Mucosa of rectum (tissue), 2 donors: ENCODE data around the gene CRYBB1.

ENCODE experiments used
- H3K27ac ChIP-seq, 2 donors: one replicate each; pipeline ENCODE4 v1.7.0; 2013; ENCODE audit warnings: inconsistent platforms in 2 of 2, low read depth in 2 of 2, low read length in 2 of 2
- H3K27me3 ChIP-seq, 2 donors: one replicate each; pipeline ENCODE4 v1.7.0; 2013; ENCODE audit warnings: low read length in 2 of 2; ENCODE audit not compliant: control insufficient read depth in 2 of 2, insufficient read depth in 2 of 2
- H3K36me3 ChIP-seq, 2 donors: one replicate each; pipeline ENCODE4 v1.7.0; 2013; ENCODE audit warnings: low read length in 2 of 2; ENCODE audit not compliant: control insufficient read depth in 2 of 2, insufficient read depth in 2 of 2
- H3K4me1 ChIP-seq, 2 donors: one replicate each; pipeline ENCODE4 v1.7.0; 2013; ENCODE audit warnings: low read length in 2 of 2, mild to moderate bottlenecking in 1 of 2; ENCODE audit not compliant: control insufficient read depth in 2 of 2, insufficient read depth in 2 of 2
- H3K4me3 ChIP-seq, 2 donors: one replicate each; pipeline ENCODE4 v1.7.0; 2013; ENCODE audit warnings: low read length in 2 of 2
- H3K9ac ChIP-seq, 2 donors: one replicate each; pipeline ENCODE4 v1.7.0; 2013; ENCODE audit warnings: low read length in 2 of 2, low read depth in 1 of 2, mild to moderate bottlenecking in 1 of 2
- H3K9me3 ChIP-seq, 2 donors: one replicate each; pipeline ENCODE4 v1.7.0; 2013; ENCODE audit warnings: low read length in 2 of 2; ENCODE audit not compliant: control insufficient read depth in 2 of 2
- donor health status: healthy.
- donor health status: Normal muscosa, but diverticular disease.

The CRYBB1 gene

DNA sequence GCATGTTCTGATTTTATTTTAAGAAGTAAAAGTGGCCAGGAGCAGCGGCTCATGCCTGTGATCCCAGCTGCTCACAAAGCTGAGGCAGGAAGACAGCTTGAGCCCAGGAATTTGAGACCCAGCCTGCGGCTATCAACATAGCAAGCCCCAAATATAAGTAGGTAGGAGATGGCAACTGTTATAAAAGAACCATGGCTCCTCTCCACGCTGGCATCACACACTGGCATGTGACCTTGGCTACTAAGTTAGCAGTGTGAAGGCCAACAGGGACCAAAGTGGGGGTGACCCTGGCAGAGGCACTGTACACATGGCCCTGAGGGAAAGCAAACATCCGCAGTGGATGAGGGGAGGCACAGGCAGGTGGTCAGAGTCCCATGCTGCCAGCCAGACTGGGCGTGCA lies 60.9 kb downstream of the CRYBB1 start:
- Histone ChIP-seq H3K27ac (no peak overlapping the region), H3K9ac (no peak overlapping the region), H3K4me1 (no peaks in the 10 kb centered on the region)

DNA sequence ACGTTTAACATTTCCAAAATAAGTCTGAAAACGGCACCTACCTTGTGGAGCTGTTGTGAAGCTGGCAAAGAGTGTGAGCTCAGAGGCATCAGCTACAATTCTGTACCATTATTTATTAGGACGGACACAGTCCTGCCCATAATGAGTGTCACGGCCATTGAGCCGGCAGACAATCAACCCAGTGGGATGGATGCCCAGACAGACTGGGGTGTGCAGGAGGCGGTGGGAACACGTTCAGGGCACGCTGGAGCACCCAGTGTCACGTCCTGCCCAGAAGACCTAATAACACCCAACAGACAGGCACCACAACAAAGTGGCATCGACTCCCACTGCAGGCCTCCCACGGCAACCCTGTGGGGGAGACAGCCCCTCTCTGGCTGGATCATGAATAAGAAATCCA lies 62.3 kb downstream of the CRYBB1 start:
- H3K36me3 ChIP-seq, result no peaks in the 10 kb centered on the region

More for the DNA sequence above, 60.9 kb downstream of the CRYBB1 start:
- Histone ChIP-seq H3K4me3 (no peak overlapping the region), H3K27me3 (no peaks in the 10 kb centered on the region), H3K9me3 (no peaks in the 10 kb centered on the region), H3K36me3 (no peaks in the 10 kb centered on the region)

DNA sequence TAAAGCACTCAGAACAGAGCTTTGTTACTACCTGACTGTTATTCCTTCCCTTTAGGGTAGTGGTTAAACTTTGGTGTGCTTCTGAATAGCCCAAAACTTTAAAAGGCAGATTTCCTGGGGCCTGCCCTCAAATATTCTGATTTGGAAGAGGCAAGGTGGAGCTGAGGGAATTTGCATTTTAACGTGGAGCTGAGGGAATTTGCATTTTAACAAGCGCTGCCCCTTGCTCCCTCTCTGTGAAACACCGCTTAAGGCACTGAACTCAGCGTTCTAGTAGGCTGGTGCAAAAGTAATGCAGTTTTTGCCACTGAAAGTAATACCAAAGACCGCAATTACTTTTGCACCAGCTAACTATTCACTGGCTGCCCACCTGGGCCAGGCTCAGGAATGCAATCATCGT lies 62.9 kb downstream of the CRYBB1 start:
- H3K9ac ChIP-seq, result no peak overlapping the region
- H3K36me3 ChIP-seq, result no peaks in the 10 kb centered on the region
- H3K27me3 ChIP-seq, result no peaks in the 10 kb centered on the region
- H3K4me3 ChIP-seq, result no peak overlapping the region
- no peak overlapping the region for H3K27ac ChIP-seq
- H3K4me1 ChIP-seq, result no peaks in the 10 kb centered on the region
- no peaks in the 10 kb centered on the region for H3K9me3 ChIP-seq

More for the DNA sequence above, 62.3 kb downstream of the CRYBB1 start:
- H3K9ac ChIP-seq, result no peak overlapping the region
- H3K27ac ChIP-seq, result no peak overlapping the region
- H3K4me1 ChIP-seq, result no peaks in the 10 kb centered on the region
- no peaks in the 10 kb centered on the region for H3K9me3 ChIP-seq
- H3K4me3 ChIP-seq, result no peak overlapping the region
- H3K27me3 ChIP-seq, result no peaks in the 10 kb centered on the region

DNA sequence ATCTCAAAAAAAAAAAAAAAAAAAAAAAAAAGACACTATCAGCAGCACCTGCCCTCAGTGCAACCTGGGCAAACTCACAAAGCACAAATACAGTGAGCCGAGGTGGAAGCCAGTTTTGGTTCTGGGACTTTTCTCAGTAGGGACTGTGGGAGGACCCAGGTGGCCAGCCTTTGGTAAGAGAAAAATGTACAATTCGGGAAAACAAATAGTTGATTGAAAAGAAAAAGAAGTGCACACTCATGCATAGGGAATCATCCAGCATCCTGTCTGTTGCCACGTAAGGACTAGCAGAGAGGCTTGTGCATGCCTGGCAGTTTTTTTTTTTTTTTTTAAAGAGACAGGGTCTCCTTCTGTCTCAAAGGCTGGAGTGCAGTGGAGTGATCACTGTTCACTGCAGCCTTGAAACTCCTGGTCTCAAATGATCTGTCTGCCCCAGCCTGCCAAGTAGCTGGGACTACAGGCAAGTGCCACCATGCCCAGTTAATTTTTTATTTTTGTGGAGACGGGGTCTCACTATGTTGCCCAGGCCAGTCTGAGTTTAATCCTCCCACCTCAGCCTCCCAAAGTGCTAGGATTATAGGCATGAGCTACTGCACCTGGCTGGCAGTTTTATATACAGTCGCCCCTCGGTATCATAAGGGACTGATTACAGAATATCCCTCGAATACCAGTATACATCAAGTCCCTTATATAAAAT lies 64.6 kb downstream of the CRYBB1 start:
- no peak overlapping the region for H3K27ac ChIP-seq
- no peaks in the 10 kb centered on the region for H3K9me3 ChIP-seq
- no peak overlapping the region for H3K4me3 ChIP-seq
- H3K27me3 ChIP-seq, result no peaks in the 10 kb centered on the region
- no peaks in the 10 kb centered on the region for H3K36me3 ChIP-seq
- no peak overlapping the region for H3K9ac ChIP-seq
- H3K4me1 ChIP-seq, result no peaks in the 10 kb centered on the region

DNA sequence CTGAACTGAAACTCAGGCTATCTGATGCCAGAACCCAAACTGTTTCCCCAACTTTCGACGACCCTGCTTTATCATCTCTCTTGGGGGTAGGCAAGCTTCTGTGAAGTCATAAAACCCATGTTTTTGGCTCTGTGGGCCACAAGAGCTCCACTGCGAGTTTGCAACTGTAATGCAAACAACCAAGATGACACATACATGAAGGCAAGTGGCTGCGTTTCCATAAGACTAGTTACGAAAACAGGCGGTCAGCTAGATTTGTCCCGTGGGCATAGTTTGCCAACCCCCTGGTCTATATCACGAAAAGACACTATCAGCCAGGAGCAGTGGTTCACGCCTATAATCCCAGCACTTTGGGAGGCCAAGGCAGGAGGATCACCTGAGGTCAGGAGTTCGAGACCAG lies 65.4 kb downstream of the CRYBB1 start:
- no peak overlapping the region for H3K4me3 ChIP-seq
- no peaks in the 10 kb centered on the region for H3K27me3 ChIP-seq
- H3K4me1 ChIP-seq, result no peaks in the 10 kb centered on the region
- H3K27ac ChIP-seq, result no peak overlapping the region
- H3K36me3 ChIP-seq, result no peaks in the 10 kb centered on the region
- no peaks in the 10 kb centered on the region for H3K9me3 ChIP-seq
- H3K9ac ChIP-seq, result no peak overlapping the region

DNA sequence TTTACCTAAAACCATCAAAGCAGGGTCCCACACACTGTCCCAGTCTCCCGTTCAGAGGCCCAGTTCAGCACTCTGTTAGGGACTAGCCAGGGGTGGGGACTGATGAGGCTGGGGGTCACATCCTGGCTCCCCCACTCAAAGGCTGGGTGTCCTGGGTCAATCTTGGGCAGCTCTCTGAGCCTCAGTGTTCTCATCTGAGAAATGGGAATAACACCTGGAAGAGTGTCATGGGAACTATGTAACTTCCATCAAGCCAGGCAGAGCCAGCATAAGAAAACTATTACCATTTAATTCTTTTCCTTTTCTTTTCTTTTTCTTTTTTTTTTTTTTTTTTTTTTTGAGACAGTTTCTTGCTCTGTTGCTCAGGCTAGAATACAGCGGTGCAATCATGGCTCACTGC lies 66.3 kb downstream of the CRYBB1 start:
- H3K27me3 ChIP-seq, result no peaks in the 10 kb centered on the region
- no peak overlapping the region for H3K4me3 ChIP-seq
- H3K36me3 ChIP-seq, result no peaks in the 10 kb centered on the region
- H3K4me1 ChIP-seq, result no peaks in the 10 kb centered on the region
- H3K27ac ChIP-seq, result no peak overlapping the region
- no peak overlapping the region for H3K9ac ChIP-seq
- no peaks in the 10 kb centered on the region for H3K9me3 ChIP-seq

DNA sequence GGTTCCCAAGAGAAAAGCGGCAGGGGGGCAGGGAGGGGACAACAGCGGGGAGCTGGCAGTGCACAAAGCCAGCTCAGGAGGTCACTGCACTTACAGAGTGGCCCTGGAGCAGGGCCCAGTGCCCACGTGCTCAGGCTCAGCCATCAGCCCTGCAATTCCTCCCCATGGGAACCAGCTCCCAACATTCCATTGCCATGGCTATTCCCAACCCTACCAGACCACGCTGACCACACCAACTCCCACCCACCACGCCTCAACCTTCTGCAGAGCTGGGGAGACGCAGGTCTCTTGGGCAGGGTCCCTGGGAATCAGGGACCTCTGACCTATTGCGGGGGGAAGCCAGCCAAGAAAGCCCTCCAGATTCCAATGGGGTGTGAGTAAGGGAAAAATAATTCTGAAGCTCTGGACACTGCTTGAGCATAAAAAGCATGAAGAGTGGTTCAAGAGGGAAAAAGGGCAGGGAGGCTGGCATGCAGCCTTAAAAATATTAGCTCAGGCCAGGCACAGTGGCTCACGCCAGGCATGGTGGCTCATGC lies 67.3 kb downstream of the CRYBB1 start:
- H3K9me3 ChIP-seq, result no peaks in the 10 kb centered on the region
- no peaks in the 10 kb centered on the region for H3K27me3 ChIP-seq
- no peak overlapping the region for H3K4me3 ChIP-seq
- H3K36me3 ChIP-seq, result no peaks in the 10 kb centered on the region
- H3K9ac ChIP-seq, result no peak overlapping the region
- no peaks in the 10 kb centered on the region for H3K4me1 ChIP-seq
- H3K27ac ChIP-seq, result no peak overlapping the region

DNA sequence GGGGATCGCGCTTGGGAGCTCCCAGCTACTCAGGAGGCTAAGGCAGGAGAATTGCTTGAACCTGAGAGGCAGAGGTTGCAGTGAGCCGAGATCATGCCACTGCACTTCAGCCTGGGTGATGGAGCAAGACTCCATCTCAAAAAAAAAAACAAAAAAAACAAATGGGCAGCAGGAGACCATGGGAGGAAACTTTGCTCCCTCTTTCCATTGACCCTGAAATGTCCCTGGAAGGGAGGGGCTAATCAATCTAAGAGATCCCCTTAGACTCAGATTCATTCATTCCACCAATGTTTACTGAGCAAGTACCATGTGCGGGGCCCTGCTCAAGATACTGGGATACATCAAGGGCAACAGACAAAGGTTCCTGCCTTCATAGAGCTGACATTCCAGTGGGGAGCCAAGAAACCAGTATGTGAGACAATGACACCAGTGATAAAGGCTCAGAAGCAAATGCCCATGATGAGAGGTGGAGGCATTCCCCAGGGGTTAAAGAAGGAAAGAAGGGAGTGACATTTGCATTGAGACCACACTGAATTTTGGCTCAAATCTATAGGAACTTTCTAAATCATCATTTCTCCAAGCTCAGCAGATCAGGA lies 67.8 kb downstream of the CRYBB1 start:
- H3K4me1 ChIP-seq, result no peaks in the 10 kb centered on the region

More for the DNA sequence above, 67.8 kb downstream of the CRYBB1 start:
- H3K27me3 ChIP-seq, result no peaks in the 10 kb centered on the region
- no peak overlapping the region for H3K9ac ChIP-seq
- H3K4me3 ChIP-seq, result no peak overlapping the region
- H3K9me3 ChIP-seq, result no peaks in the 10 kb centered on the region
- no peaks in the 10 kb centered on the region for H3K36me3 ChIP-seq
- no peak overlapping the region for H3K27ac ChIP-seq
